ENCODE results near the gene TRAK1.

TRAK1 gene

DNA sequence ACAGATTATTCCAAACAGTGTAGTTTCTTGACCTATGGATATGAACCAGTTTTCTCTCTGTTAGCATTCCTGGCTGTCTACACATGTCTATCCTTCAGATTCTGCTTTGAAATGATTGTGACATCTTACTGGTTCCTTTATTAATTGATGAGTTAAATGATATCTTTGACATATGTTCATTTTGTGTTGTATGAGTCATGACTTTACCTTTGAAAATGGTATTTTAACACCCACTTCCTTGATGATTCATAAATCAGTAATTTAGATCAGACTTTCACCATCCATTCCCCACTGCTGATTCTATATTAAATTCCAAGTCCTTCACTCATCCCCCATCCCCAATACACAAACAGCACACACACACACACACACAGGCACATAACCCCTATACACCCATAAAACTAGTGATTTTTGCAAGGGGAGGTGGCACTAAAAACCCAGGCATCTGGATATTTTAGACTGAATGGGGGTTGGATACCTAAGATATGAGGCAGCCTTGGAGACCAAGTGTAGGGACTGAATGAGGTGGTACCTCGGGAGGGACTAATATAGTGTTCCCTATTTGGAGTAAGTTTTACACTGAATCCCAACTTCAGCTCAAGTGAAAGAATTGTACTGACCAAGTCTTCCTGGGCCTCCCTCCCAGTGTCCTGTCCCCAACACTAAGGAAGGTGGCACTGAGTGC lies 165.1 kb downstream of the TRAK1 start:
- no peak for DNase-seq

- no peak for DNase-seq
Measured at GRCh38 chr3:42257007-42257406, 165.8 kb downstream of the TRAK1 start.

GRCh38 chr3:42262525-42262924 lies 171.4 kb downstream of the TRAK1 start:
- DNase-seq = no peak

DNA sequence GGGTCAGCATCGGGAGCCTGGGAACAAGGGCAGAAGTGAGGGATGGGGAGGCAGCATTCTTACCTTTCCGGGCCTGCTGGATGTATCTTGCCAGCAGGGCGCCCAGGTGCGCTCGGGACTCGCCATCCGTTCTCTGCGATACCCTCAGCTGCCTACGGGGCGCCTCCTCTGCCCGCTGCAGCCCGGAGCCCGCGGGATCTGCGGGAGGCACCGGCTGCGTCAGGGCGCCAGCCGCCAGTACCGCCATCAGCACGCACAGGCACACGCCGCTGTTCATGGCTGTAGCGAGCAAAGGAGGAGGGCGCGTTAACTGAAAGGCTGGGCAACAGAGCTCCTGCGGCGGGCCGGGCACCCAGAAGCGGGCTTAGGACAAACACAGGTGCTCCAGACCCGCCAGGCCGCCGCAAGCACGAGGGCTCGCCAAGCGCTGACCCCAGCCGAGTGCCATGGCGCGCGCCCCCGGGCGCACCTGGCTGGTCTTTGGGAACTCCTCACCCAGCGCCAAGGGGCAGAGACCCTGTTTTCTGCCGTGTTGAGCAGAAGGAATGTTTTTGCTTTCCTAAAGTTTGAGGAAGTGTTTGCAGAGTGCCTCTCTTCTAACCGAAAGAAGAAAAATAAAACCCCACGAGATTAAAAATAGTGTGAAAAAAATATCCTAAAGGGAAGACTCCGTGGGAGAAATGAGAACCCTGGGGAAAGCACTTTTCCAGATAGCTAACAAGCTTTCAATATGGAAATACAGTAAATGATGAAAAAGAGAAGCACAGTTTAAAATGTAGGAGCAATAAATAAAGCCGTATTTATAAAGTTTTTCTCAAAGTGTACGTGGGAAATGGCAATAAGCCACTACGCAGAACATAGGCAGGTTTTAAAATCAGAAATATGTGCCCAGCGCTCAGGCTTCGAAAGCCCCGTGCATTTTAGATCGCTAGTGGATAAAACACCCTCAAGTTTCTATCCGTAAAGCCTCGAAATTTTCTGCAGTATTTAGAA lies 172.5 kb downstream of the TRAK1 start:
- DNase-seq = no peak

GRCh38 chr3:42264399-42265058 lies 173.4 kb downstream of the TRAK1 start:
- DNase-seq = no peak

DNA sequence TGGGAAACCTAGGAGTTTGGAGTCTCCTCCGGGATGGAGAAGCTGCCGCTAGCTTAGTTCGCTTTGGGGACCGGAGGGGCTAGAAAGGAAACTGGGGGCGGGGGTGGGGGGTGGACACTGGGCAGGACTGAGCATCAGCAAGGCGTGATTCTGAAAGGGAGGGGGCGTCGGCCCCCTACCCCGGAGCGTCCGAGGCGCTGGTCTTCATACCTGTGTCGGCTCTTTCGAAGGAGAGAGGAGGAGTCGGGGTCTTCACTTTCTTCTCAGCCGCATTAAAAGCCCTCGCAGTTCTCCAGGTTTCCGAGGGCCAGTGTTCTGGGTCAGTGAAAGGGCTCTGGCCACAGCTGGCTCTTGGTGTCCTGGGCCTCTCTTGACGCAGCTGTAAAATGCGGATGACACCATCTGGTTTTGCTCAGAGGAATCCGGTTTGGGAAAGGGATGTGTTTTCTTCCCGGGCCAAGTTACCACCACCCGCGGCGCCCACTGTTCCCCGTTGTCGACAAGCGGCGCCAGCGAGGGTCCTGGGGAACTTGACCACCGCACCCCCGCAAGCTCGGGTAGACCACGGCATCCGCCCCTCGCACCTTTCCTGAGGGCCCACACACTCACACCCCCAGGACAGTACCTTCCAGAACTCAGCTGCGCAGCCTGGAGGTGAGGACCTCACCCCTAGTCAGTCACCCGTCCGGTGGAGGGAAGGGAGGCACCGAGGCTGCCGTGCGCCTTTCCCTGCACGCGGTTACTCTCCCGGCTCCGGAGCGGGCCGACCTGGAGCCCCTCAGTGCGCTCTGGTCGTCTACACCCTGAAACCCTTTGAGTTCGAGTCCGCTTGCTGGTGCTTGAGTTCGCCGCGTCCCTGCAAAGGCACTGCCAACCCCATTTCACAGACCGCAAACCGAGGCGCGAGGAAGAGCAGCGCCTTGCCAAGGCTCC lies 174.2 kb downstream of the TRAK1 start:
- DNase-seq = no peak

DNA sequence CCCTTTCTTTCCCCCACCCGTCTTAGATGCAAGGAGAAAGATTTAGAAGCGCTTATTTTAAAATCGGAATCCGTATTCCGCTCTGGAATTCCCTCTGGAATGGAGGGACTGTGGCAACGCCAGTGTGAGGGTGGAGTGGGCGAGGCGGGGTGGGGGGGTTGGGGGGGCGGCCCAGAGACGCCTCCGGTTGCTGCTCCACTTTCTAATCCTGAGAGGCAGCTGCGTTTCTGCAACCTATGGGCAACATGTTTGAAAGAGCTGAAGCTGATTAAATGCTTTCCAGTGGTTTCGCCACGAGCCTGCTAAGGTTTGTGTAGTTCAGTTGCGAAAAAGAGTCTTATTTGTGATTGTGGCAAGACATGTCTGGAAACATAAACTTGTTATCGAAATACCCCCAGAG lies 174.9 kb downstream of the TRAK1 start, which contains the start of gene CCK:
CCK (minus strand) TSS at position 101 of the 400 bp plus-strand sequence. CDS start 2,555 bp downstream, outside the sequence.
- DNase-seq = no peak

DNA sequence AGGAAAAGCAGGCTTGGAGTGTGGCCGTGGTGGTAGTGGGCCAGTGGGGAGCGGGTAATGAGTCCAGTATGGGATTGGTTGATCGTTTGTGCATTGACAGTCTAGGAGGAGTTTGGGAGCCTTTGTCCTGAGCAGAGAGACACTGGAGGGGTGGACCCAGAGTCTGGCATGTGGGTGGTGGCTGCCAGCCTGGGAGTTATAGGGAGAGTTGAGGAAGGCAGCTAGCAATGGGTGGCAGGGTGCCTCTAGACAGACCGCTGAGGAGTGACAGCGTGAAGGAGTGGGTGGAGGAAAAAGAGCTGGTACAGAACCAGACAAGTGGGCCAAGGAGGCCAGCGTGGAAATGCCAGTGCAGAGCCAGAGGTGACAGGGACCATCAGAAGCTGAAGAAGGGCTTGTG lies 176.7 kb downstream of the TRAK1 start:
- no peak for DNase-seq

GRCh38 chr3:42269647-42270046 lies 178.5 kb downstream of the TRAK1 start:
- no peak for DNase-seq

DNA sequence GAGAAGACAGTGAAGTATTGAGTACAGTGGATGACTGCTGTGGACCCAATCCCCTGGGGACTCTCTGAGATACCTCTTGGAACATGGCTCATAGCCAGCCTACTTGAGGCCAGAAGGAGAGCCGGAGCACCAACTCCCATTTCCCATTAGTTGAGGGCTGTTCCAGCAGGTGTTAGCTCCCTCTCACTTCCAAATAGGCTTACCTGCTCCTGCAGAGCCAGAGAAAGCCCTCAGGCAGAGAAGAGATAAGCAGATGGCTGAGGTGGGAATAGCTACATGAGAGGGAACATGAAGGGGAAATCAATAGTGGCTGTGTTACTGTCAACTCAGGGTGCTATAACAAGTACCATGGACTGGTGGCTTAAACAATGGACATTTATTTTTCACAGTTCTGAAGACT lies 179.4 kb downstream of the TRAK1 start:
- DNase-seq = no peak

GRCh38 chr3:42271786-42272185 lies 180.6 kb downstream of the TRAK1 start:
- DNase-seq = no peak

DNA sequence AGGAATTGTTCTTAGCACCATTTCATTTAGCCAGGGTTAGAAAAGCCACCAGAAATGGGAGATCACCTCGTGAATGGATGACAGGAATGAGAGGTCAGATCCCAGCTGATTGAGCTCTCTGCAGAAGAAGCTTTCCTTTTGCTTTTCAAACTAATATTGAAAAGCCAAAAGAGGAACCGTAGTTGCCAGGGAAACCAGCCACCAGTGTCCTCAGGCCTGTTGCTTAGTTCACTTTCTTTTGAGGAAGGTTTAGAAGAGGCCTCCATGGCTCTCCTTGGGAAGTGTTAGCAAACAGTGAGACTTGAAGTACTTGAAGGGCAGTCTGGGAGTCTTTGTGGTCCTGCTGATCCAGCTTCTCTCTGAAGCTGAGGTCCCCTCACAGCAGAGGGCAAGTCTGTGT lies 182.2 kb downstream of the TRAK1 start:
- no peak for DNase-seq

- no peak for DNase-seq
Measured at GRCh38 chr3:42274266-42274665, 183.1 kb downstream of the TRAK1 start.

GRCh38 chr3:42275217-42275616 lies 184.1 kb downstream of the TRAK1 start:
- no peak for DNase-seq

Measured in activated CD4-positive, CD25-positive, alpha-beta regulatory T cell (primary cell).